ENCODE results near the gene TBCD.
"Not testable (repeated sequence)": the region's sequence is repeated elsewhere in the genome, so short reads cannot be mapped to it uniquely, and the experiment has no call there.

TBCD gene

GRCh38 chr17:82776454-82776853, 24.6 kb downstream of the TBCD start:
- Histone ChIP-seq H3K27ac (ENCODE audit: low read depth, low read length) (no peak overlapping the region), H3K4me1 (ENCODE audit: insufficient read depth, low read length) (no peaks in the 10 kb centered on the region)

GRCh38 chr17:82777778-82778375, 26.0 kb downstream of the TBCD start:
- H3K4me1 ChIP-seq (ENCODE audit: insufficient read depth, low read length); H3K9me3 ChIP-seq (ENCODE audit: low read length); H3K9ac ChIP-seq (ENCODE audit: low read length); H3K36me3 ChIP-seq (ENCODE audit: insufficient read depth, low read length); H3K27me3 ChIP-seq (ENCODE audit: control insufficient read depth in 1 of 2, insufficient read depth in 2 of 2, low read length in 2 of 2); H3K27ac ChIP-seq (ENCODE audit: low read depth, low read length); H3K4me3 ChIP-seq (ENCODE audit: low read depth in 1 of 2, low read length in 2 of 2): not testable (repeated sequence)

More at GRCh38 chr17:82776454-82776853, 24.6 kb downstream of the TBCD start:
- peaks cover 14% of the 10 kb centered on the region for H3K36me3 ChIP-seq (ENCODE audit: insufficient read depth, low read length)
- no peaks in the 10 kb centered on the region for H3K27me3 ChIP-seq (ENCODE audit: control insufficient read depth in 1 of 2, insufficient read depth in 2 of 2, low read length in 2 of 2)
- no peak overlapping the region for H3K4me3 ChIP-seq (ENCODE audit: low read depth in 1 of 2, low read length in 2 of 2)
- no peak overlapping the region for H3K9ac ChIP-seq (ENCODE audit: low read length)
- H3K9me3 ChIP-seq (ENCODE audit: low read length) = no peaks in the 10 kb centered on the region

- Histone ChIP-seq H3K9ac (ENCODE audit: low read length) (no peak overlapping the region), H3K36me3 (ENCODE audit: insufficient read depth, low read length) (peaks cover 10% of the 10 kb centered on the region), H3K4me1 (ENCODE audit: insufficient read depth, low read length) (no peaks in the 10 kb centered on the region), H3K4me3 (ENCODE audit: low read depth in 1 of 2, low read length in 2 of 2) (no peak overlapping the region), H3K27ac (ENCODE audit: low read depth, low read length) (no peak overlapping the region), H3K27me3 (ENCODE audit: control insufficient read depth in 1 of 2, insufficient read depth in 2 of 2, low read length in 2 of 2) (no peaks in the 10 kb centered on the region), H3K9me3 (ENCODE audit: low read length) (no peaks in the 10 kb centered on the region)
Measured at GRCh38 chr17:82779541-82779940, 27.7 kb downstream of the TBCD start.

GRCh38 chr17:82780195-82780594, 28.3 kb downstream of the TBCD start:
- no peaks in the 10 kb centered on the region for H3K4me1 ChIP-seq (ENCODE audit: insufficient read depth, low read length)
- H3K9me3 ChIP-seq (ENCODE audit: low read length) = no peaks in the 10 kb centered on the region
- no peak overlapping the region for H3K27ac ChIP-seq (ENCODE audit: low read depth, low read length)
- peaks cover 11% of the 10 kb centered on the region for H3K36me3 ChIP-seq (ENCODE audit: insufficient read depth, low read length)
- H3K27me3 ChIP-seq (ENCODE audit: control insufficient read depth in 1 of 2, insufficient read depth in 2 of 2, low read length in 2 of 2) = no peaks in the 10 kb centered on the region
- no peak overlapping the region for H3K9ac ChIP-seq (ENCODE audit: low read length)
- no peak overlapping the region for H3K4me3 ChIP-seq (ENCODE audit: low read depth in 1 of 2, low read length in 2 of 2)

- Histone ChIP-seq H3K4me1 (ENCODE audit: insufficient read depth, low read length) (no peaks in the 10 kb centered on the region), H3K27me3 (ENCODE audit: control insufficient read depth in 1 of 2, insufficient read depth in 2 of 2, low read length in 2 of 2) (no peaks in the 10 kb centered on the region), H3K9me3 (ENCODE audit: low read length) (no peaks in the 10 kb centered on the region), H3K4me3 (ENCODE audit: low read depth in 1 of 2, low read length in 2 of 2) (no peak overlapping the region), H3K36me3 (ENCODE audit: insufficient read depth, low read length) (peaks cover 11% of the 10 kb centered on the region), H3K9ac (ENCODE audit: low read length) (no peak overlapping the region), H3K27ac (ENCODE audit: low read depth, low read length) (no peak overlapping the region)
Measured at GRCh38 chr17:82780971-82781893, 29.4 kb downstream of the TBCD start.

GRCh38 chr17:82781894-82782274, 30.0 kb downstream of the TBCD start:
- H3K27me3 ChIP-seq (ENCODE audit: control insufficient read depth in 1 of 2, insufficient read depth in 2 of 2, low read length in 2 of 2) = no peaks in the 10 kb centered on the region
- no peak overlapping the region for H3K27ac ChIP-seq (ENCODE audit: low read depth, low read length)
- no peak overlapping the region for H3K4me3 ChIP-seq (ENCODE audit: low read depth in 1 of 2, low read length in 2 of 2)
- H3K4me1 ChIP-seq (ENCODE audit: insufficient read depth, low read length) = no peaks in the 10 kb centered on the region
- H3K9ac ChIP-seq (ENCODE audit: low read length) = no peak overlapping the region
- H3K36me3 ChIP-seq (ENCODE audit: insufficient read depth, low read length) = peaks cover 11% of the 10 kb centered on the region
- H3K9me3 ChIP-seq (ENCODE audit: low read length) = no peaks in the 10 kb centered on the region

GRCh38 chr17:82782657-82783207, 30.9 kb downstream of the TBCD start:
- Histone ChIP-seq H3K27ac (ENCODE audit: low read depth, low read length) (no peak overlapping the region), H3K9ac (ENCODE audit: low read length) (no peak overlapping the region), H3K4me3 (ENCODE audit: low read depth in 1 of 2, low read length in 2 of 2) (no peak overlapping the region), H3K4me1 (ENCODE audit: insufficient read depth, low read length) (no peaks in the 10 kb centered on the region), H3K36me3 (ENCODE audit: insufficient read depth, low read length) (peaks cover 11% of the 10 kb centered on the region), H3K9me3 (ENCODE audit: low read length) (no peaks in the 10 kb centered on the region), H3K27me3 (ENCODE audit: control insufficient read depth in 1 of 2, insufficient read depth in 2 of 2, low read length in 2 of 2) (no peaks in the 10 kb centered on the region)

- Histone ChIP-seq H3K4me1 (ENCODE audit: insufficient read depth, low read length) (no peaks in the 10 kb centered on the region), H3K27ac (ENCODE audit: low read depth, low read length) (no peak overlapping the region), H3K36me3 (ENCODE audit: insufficient read depth, low read length) (peaks cover 11% of the 10 kb centered on the region), H3K4me3 (ENCODE audit: low read depth in 1 of 2, low read length in 2 of 2) (no peak overlapping the region), H3K27me3 (ENCODE audit: control insufficient read depth in 1 of 2, insufficient read depth in 2 of 2, low read length in 2 of 2) (no peaks in the 10 kb centered on the region), H3K9me3 (ENCODE audit: low read length) (no peaks in the 10 kb centered on the region), H3K9ac (ENCODE audit: low read length) (no peak overlapping the region)
Measured at GRCh38 chr17:82783498-82783897, 31.6 kb downstream of the TBCD start.

- H3K27me3 ChIP-seq (ENCODE audit: control insufficient read depth in 1 of 2, insufficient read depth in 2 of 2, low read length in 2 of 2); H3K9me3 ChIP-seq (ENCODE audit: low read length); H3K4me1 ChIP-seq (ENCODE audit: insufficient read depth, low read length); H3K27ac ChIP-seq (ENCODE audit: low read depth, low read length); H3K9ac ChIP-seq (ENCODE audit: low read length); H3K4me3 ChIP-seq (ENCODE audit: low read depth in 1 of 2, low read length in 2 of 2): not testable (repeated sequence)
- H3K36me3 ChIP-seq (ENCODE audit: insufficient read depth, low read length) = peaks cover 11% of the 10 kb centered on the region
Measured at GRCh38 chr17:82785581-82785980, 33.7 kb downstream of the TBCD start.

GRCh38 chr17:82786427-82786826, 34.6 kb downstream of the TBCD start:
- no peaks in the 10 kb centered on the region for H3K4me1 ChIP-seq (ENCODE audit: insufficient read depth, low read length)
- no peak overlapping the region for H3K9ac ChIP-seq (ENCODE audit: low read length)
- no peaks in the 10 kb centered on the region for H3K9me3 ChIP-seq (ENCODE audit: low read length)
- no peak overlapping the region for H3K4me3 ChIP-seq (ENCODE audit: low read depth in 1 of 2, low read length in 2 of 2)
- H3K27ac ChIP-seq (ENCODE audit: low read depth, low read length) = no peak overlapping the region
- H3K36me3 ChIP-seq (ENCODE audit: insufficient read depth, low read length) = peaks cover 11% of the 10 kb centered on the region
- H3K27me3 ChIP-seq (ENCODE audit: control insufficient read depth in 1 of 2, insufficient read depth in 2 of 2, low read length in 2 of 2) = no peaks in the 10 kb centered on the region

- Histone ChIP-seq H3K27me3 (ENCODE audit: control insufficient read depth in 1 of 2, insufficient read depth in 2 of 2, low read length in 2 of 2) (no peaks in the 10 kb centered on the region), H3K9ac (ENCODE audit: low read length) (no peak overlapping the region), H3K36me3 (ENCODE audit: insufficient read depth, low read length) (peaks cover 11% of the 10 kb centered on the region), H3K4me1 (ENCODE audit: insufficient read depth, low read length) (no peaks in the 10 kb centered on the region), H3K27ac (ENCODE audit: low read depth, low read length) (no peak overlapping the region), H3K4me3 (ENCODE audit: low read depth in 1 of 2, low read length in 2 of 2) (no peak overlapping the region), H3K9me3 (ENCODE audit: low read length) (no peaks in the 10 kb centered on the region)
Measured at GRCh38 chr17:82787081-82787848, 35.4 kb downstream of the TBCD start.
